Mesendoderm (in vitro differentiated cells): ENCODE data around the gene BCAP31.
"Not testable (repeated sequence)": the region's sequence is repeated elsewhere in the genome, so short reads cannot be mapped to it uniquely, and the experiment has no call there.

Experiments
- DNase-seq: peaks from one replicate; pipeline ENCODE4 v3.0.0; 2013
- H2AK5ac ChIP-seq: 2 replicates; pipeline ENCODE4 v1.6.1; 2013; ENCODE audit warnings: low read length, inconsistent platforms
- H2BK120ac ChIP-seq: 2 replicates; pipeline ENCODE4 v1.6.1; 2013; ENCODE audit warnings: low read depth, mild to moderate bottlenecking, low read length, moderate library complexity, mixed read lengths
- H2BK15ac ChIP-seq: replicated peaks from 2 replicates; pipeline ENCODE4 v1.6.1; 2013; ENCODE audit warnings: low read depth, mild to moderate bottlenecking, moderate library complexity
- H2BK5ac ChIP-seq: 2 replicates; pipeline ENCODE4 v1.6.1; 2013; ENCODE audit warnings: low read length, inconsistent platforms
- H3K18ac ChIP-seq: 2 replicates; pipeline ENCODE4 v1.6.1; 2013; ENCODE audit warnings: mild to moderate bottlenecking, low read length, mixed read lengths
- H3K23ac ChIP-seq: one replicate; pipeline ENCODE4 v1.6.1; 2013; ENCODE audit warnings: low read length
- H3K27ac ChIP-seq: 2 replicates; pipeline ENCODE4 v1.5.1; 2013; ENCODE audit warnings: low read depth, mild to moderate bottlenecking, inconsistent platforms, low read length, moderate library complexity
- H3K27me3 ChIP-seq: 2 replicates; pipeline ENCODE4 v1.6.1; 2013; ENCODE audit warnings: low read length, control low read depth, mild to moderate bottlenecking, inconsistent platforms; ENCODE audit not compliant: insufficient read depth, poor library complexity
- H3K36me3 ChIP-seq: 2 replicates; pipeline ENCODE4 v1.6.1; 2013; ENCODE audit warnings: low read length, inconsistent platforms; ENCODE audit not compliant: control insufficient read depth, insufficient read depth
- H3K4ac ChIP-seq: one replicate; pipeline ENCODE4 v1.6.1; 2013; ENCODE audit warnings: low read depth, mild to moderate bottlenecking, low read length, moderate library complexity
- H3K4me1 ChIP-seq: 2 replicates; pipeline ENCODE4 v1.6.1; 2013; ENCODE audit warnings: low read depth, low read length, inconsistent platforms; ENCODE audit not compliant: control insufficient read depth
- H3K4me2 ChIP-seq: 2 replicates; pipeline ENCODE4 v1.6.1; 2013; ENCODE audit warnings: low read length
- H3K4me3 ChIP-seq: 2 replicates; pipeline ENCODE4 v1.5.1; 2013; ENCODE audit warnings: mild to moderate bottlenecking, low read length
- H3K56ac ChIP-seq: one replicate; pipeline ENCODE4 v1.6.1; 2013; ENCODE audit warnings: low read length
- H3K79me1 ChIP-seq: 2 replicates; pipeline ENCODE4 v1.6.1; 2013; ENCODE audit warnings: low read length, inconsistent platforms
- H3K79me2 ChIP-seq: 2 replicates; pipeline ENCODE4 v1.6.1; 2013; ENCODE audit warnings: mild to moderate bottlenecking, low read length; ENCODE audit not compliant: control insufficient read depth, insufficient read depth
- H3K9ac ChIP-seq: 2 replicates; pipeline ENCODE4 v1.6.1; 2013; ENCODE audit warnings: low read length, inconsistent platforms
- H4K5ac ChIP-seq: one replicate; pipeline ENCODE4 v1.6.1; 2013; ENCODE audit warnings: low read length
- H4K8ac ChIP-seq: one replicate; pipeline ENCODE4 v1.6.1; 2013; ENCODE audit warnings: low read depth, mild to moderate bottlenecking, control low read depth, low read length, moderate library complexity
- WGBS: extraction: QIAGEN DNeasy Blood & Tissue Kit; methylation state at CpG from one replicate; pipeline ENCODE4 v1.1.7; 2013; ENCODE audit warnings: low lambda C conversion rate, missing lambda C conversion rate; ENCODE audit not compliant: insufficient coverage; ENCODE audit errors: extremely low coverage; 5-methylcytosine and 5-hydroxymethylcytosine counted together

The BCAP31 gene

DNA sequence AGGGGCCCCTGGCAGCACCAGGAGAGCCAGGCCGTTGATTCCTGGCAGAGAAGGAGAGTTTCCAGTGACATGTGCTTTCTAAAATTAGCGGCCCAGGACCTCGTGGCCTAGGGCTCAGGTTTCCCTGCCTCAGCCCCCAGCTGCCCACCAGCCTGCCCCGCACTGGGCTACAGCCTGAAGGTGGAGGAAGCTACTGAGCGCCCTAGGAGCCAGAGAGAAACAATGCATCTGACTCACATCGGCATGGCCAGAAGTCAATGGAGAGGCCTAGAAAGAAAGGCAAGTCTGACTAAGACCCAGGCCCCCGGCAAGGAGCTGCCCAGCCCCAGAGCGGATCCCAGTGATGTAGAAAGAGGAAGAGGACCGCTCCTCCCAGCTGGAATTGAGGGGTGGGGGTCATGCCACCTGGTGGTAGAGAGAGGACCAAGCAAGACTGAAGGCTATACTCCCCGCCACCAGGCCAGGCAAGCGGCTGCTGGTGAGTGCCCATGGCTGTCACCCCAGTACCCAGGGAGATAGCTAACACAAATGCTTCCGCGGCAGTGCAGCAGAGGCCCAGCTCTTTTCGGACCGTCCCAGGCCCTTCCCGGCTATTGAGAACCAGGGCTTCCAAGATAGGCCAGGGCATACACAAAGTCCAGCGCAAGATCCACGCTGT lies 18.7 kb downstream of the BCAP31 start:
- not testable (repeated sequence) for H3K56ac ChIP-seq, H2BK15ac ChIP-seq, H3K36me3 ChIP-seq, H3K27me3 ChIP-seq, H3K4ac ChIP-seq, H3K23ac ChIP-seq, H2BK5ac ChIP-seq, H3K4me2 ChIP-seq, H2AK5ac ChIP-seq, H2BK120ac ChIP-seq, H4K5ac ChIP-seq, H4K8ac ChIP-seq, H3K9ac ChIP-seq, H3K79me2 ChIP-seq, H3K27ac ChIP-seq, DNase-seq, H3K18ac ChIP-seq, H3K4me3 ChIP-seq, H3K4me1 ChIP-seq, H3K79me1 ChIP-seq
- whole genome bisulfite sequencing, result no CpG with 5 or more reads among the region's 18 CpGs

DNA sequence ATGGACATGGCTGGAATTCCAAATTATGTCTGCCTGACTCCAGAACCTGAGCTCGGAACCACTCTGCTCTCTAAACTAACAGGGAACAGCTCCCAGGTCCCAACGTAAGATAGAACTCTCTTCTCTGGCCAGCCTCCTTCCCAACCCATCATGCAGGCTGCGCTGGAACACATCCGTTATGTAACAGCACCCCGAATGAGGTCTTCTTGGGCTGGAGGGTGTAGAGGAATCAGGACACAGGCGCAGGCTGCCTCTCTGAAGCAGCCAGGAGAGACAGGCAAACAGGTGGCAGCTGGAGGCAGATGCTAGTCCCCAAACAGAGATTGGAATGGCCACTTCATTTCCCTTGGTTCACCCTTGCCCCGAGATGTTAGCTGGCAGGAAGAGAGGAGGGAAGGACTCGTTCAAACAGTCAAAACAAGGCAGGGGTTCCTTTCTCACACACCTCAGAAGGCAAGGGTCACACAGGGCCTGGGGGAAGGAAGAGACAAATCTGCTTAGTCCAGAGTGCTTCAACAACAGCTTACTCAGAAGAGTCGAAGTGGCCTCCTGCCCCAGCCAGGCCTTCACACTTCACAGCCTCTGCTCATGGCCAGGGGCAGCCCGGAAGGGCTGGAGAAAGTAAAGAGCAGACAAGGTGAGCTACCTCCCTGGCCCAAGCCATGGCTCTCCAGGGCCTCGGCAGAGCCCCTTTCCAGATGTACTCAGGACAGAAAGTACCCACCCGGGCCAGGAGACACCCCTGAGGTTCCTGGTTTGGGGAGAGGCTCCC lies 19.4 kb downstream of the BCAP31 start:
- H2BK15ac ChIP-seq, H2BK120ac ChIP-seq, H3K23ac ChIP-seq, H3K4me3 ChIP-seq, H3K4me2 ChIP-seq, H3K9ac ChIP-seq, H2AK5ac ChIP-seq, H3K27ac ChIP-seq, H3K4me1 ChIP-seq, H2BK5ac ChIP-seq, DNase-seq, H3K27me3 ChIP-seq, H3K18ac ChIP-seq, H3K4ac ChIP-seq, H3K79me1 ChIP-seq, H3K56ac ChIP-seq, H4K8ac ChIP-seq, H3K79me2 ChIP-seq, H4K5ac ChIP-seq, H3K36me3 ChIP-seq: not testable (repeated sequence)
- WGBS, result no CpG with 5 or more reads among the region's 12 CpGs

DNA sequence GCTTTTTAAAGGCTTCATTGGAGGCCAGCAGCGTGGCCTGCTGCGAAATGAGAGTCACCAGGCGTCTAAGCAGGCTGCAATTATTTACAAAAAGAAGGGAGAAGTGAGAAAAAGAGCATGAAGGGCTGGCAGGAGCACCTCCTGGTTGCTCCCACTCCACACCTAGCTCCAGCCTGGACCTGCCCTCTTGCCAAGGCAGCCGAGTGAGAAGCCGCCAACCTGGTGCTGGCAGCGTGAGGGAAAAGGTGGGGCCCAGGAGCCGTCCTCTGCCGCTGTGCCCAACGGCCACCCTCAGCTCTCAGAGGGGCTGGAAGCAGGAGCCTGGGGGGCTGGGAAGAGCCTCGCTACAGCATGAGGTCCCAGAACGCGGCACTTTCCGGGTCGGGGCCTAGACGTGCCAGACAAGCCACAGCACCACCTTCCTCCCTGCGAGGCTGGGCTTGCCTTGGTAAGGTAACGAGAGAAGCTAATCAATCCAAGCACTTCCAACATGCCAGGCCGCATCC lies 20.1 kb downstream of the BCAP31 start:
- no peak overlapping the region for H3K56ac ChIP-seq
- no peak overlapping the region for H3K23ac ChIP-seq
- no peak overlapping the region for H3K4me2 ChIP-seq
- no peaks in the 10 kb centered on the region for H3K36me3 ChIP-seq
- H4K5ac ChIP-seq, result no peak overlapping the region
- H3K4me1 ChIP-seq, result no peaks in the 10 kb centered on the region
- H3K9ac ChIP-seq, result no peak overlapping the region
- H2AK5ac ChIP-seq, result no peak overlapping the region
- no peak overlapping the region for H2BK120ac ChIP-seq
- WGBS, result no CpG with 5 or more reads among the region's 18 CpGs
- H3K18ac ChIP-seq, result no peak overlapping the region
- H2BK5ac ChIP-seq, result no peak overlapping the region
- no peak overlapping the region for H3K27ac ChIP-seq
- no peak overlapping the region for H3K4me3 ChIP-seq
- no peak overlapping the region for H3K4ac ChIP-seq
- no peaks in the 10 kb centered on the region for H3K79me1 ChIP-seq
- no peak for DNase-seq
- H4K8ac ChIP-seq, result no peak overlapping the region
- H3K27me3 ChIP-seq, result no peaks in the 10 kb centered on the region
- no peaks in the 10 kb centered on the region for H3K79me2 ChIP-seq
- H2BK15ac ChIP-seq, result no peak overlapping the region

DNA sequence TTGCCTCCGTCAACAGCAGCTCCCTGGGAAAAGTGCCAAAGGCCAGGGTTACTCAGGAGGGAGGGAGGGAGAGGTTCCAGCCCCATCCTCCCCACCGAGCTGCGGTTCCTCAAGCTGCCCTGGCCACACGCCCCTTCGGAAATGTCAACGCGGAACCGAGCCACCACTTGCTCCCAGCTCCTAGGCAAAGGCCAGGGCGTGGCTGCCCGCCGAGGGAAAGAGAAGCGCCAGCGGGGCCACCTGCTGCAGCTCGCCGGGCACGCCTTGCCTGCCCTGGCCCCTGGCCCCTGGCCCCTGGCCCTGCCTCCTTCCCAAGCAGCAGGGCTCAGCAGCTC lies 21.2 kb downstream of the BCAP31 start:
- H3K36me3 ChIP-seq, result no peaks in the 10 kb centered on the region
- H2BK5ac ChIP-seq, result no peak overlapping the region
- H3K56ac ChIP-seq, result no peak overlapping the region
- no peak overlapping the region for H3K18ac ChIP-seq
- no peak overlapping the region for H3K9ac ChIP-seq
- H3K4me1 ChIP-seq, result no peaks in the 10 kb centered on the region
- no peak overlapping the region for H2BK15ac ChIP-seq
- no peak overlapping the region for H3K27ac ChIP-seq
- no CpG with 5 or more reads among the region's 16 CpGs for WGBS
- no peak overlapping the region for H4K8ac ChIP-seq
- H3K4me3 ChIP-seq, result no peak overlapping the region
- no peak overlapping the region for H4K5ac ChIP-seq
- no peak overlapping the region for H3K4me2 ChIP-seq
- no peak overlapping the region for H3K4ac ChIP-seq
- no peak for DNase-seq
- H3K27me3 ChIP-seq, result no peaks in the 10 kb centered on the region
- no peak overlapping the region for H2BK120ac ChIP-seq
- no peak overlapping the region for H2AK5ac ChIP-seq
- no peak overlapping the region for H3K23ac ChIP-seq
- no peaks in the 10 kb centered on the region for H3K79me1 ChIP-seq
- no peaks in the 10 kb centered on the region for H3K79me2 ChIP-seq

DNA sequence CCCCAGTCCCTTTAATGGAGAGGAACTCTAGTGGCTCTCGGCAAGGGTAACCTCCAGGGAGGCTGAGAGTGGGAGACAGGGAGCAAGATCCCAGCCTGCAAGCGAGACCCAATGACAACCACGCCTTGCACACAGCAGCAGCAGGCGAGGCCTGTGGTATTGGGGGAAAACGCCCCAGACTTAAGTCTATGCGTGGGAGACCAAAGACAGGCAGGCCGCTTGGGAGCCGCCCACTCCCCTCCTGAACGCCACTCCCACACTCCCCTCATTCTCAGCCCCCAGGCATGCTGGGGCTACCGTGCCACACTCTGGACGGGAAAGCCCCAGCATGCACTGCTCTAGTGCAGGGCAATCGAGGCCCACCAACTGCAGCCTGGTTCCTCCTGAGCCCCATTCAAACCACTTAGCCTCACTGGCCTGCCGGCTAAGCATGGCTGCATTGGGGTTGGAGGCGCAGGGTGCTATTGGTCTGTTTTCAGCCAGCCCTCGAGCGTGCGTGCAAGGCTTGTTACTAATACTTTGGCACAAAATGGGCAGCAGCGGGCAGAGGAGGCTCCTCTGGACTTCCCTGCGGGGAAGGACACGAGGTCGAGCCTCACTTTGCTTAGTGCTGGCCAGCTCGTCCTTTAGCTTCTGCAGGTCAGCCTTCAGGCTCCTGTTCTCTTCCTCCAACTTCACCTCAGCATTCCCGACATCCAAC lies 21.7 kb downstream of the BCAP31 start:
- Histone ChIP-seq H3K79me1 (no peaks in the 10 kb centered on the region), H3K56ac (no peak overlapping the region), H3K4me1 (no peaks in the 10 kb centered on the region), H3K4me2 (no peak overlapping the region), H4K5ac (no peak overlapping the region), H3K23ac (no peak overlapping the region), H2BK15ac (no peak overlapping the region), H3K27me3 (no peaks in the 10 kb centered on the region), H3K36me3 (no peaks in the 10 kb centered on the region), H3K4ac (no peak overlapping the region), H2BK5ac (no peak overlapping the region), H2AK5ac (no peak overlapping the region), H3K4me3 (no peak overlapping the region), H4K8ac (no peak overlapping the region), H3K9ac (no peak overlapping the region), H3K18ac (no peak overlapping the region), H2BK120ac (no peak overlapping the region), H3K79me2 (no peaks in the 10 kb centered on the region), H3K27ac (no peak overlapping the region)
- no peak for DNase-seq
- no CpG with 5 or more reads among the region's 23 CpGs for WGBS
